MG63 (cell line): ENCODE results near the gene NPR2. TPM values are rescaled to one million over a fixed set of nuclear protein-coding genes. Genes with fewer than 3 reads are reported as not detected.

Source experiments
- DNase-seq: peaks from one replicate; pipeline ENCODE4 v3.0.0-alpha.2; 2020
- H3K27me3 ChIP-seq: fragments of 250-450 bp; sonication (Bioruptor Pico); 2 replicates; pipeline ENCODE4 v1.5.1; 2020; ENCODE audit warnings: mild to moderate bottlenecking, moderate library complexity
- H3K36me3 ChIP-seq: fragments of 250-450 bp; sonication (Bioruptor Pico); 2 replicates; pipeline ENCODE4 v1.5.1; 2020; ENCODE audit warnings: mild to moderate bottlenecking, moderate library complexity
- H3K4me3 ChIP-seq: fragments of 250-450 bp; sonication (Bioruptor Pico); 2 replicates; pipeline ENCODE4 v1.5.1; 2020; ENCODE audit warnings: mild to moderate bottlenecking, moderate library complexity
- H3K9me3 ChIP-seq: fragments of 250-450 bp; sonication (Bioruptor Pico); 2 replicates; pipeline ENCODE4 v1.5.1; 2020; ENCODE audit warnings: mild to moderate bottlenecking, moderate library complexity
- total RNA-seq: library from RNA; depleted of rRNA; stranded (reverse); fragments of >200 nt; shearing (Covaris generic); gene quantifications from 2 replicates; pipeline ENCODE4 v1.2.3, GENCODE V29; 2014; ENCODE audit warnings: low replicate concordance

The NPR2 gene
- total RNA-seq, 1 experiment from 2014 or later: 42.0 TPM

DNA sequence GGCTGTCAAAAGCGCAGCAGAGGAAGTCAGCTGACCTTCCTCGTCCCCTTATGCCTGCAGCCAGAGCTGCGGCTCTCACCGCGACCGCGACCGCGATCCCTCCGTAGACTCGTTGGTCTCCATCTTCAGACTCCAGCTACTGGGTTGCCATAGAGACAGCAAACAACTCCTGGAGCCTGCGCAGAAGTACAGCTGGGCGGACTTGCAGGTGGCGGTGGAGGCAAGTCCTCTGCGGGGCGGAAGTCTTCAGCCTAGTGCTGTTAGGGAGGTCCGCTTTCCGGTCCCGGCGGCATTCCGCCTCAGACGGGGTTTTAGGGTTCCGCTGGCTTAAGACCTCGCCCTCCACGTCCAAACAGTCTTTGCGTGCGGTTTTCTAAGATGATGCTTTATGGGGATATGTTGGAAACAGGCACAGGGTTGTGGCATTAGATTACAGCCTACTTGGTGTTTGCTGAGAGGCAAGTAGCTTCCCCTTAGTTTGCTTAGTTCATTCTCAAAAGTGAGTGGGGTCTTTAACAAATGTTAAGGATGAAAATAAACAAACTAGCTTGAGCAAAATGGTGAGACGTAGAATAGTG is 20.7 kb downstream of the NPR2 start, which contains the start of gene SPAG8:
TSS of gene SPAG8 (minus strand) at position 238 of the 578 bp plus-strand sequence. CDS start at position 123, 115 bp downstream.
- peaks cover 31% of the 10 kb centered on the region for H3K36me3 ChIP-seq
- H3K27me3 ChIP-seq: no peaks in the 10 kb centered on the region
- peak; percentile 99 for DNase-seq
- no peaks in the 10 kb centered on the region for H3K9me3 ChIP-seq
- peak within 1 kb of the TSS; percentile 51 for H3K4me3 ChIP-seq

DNA sequence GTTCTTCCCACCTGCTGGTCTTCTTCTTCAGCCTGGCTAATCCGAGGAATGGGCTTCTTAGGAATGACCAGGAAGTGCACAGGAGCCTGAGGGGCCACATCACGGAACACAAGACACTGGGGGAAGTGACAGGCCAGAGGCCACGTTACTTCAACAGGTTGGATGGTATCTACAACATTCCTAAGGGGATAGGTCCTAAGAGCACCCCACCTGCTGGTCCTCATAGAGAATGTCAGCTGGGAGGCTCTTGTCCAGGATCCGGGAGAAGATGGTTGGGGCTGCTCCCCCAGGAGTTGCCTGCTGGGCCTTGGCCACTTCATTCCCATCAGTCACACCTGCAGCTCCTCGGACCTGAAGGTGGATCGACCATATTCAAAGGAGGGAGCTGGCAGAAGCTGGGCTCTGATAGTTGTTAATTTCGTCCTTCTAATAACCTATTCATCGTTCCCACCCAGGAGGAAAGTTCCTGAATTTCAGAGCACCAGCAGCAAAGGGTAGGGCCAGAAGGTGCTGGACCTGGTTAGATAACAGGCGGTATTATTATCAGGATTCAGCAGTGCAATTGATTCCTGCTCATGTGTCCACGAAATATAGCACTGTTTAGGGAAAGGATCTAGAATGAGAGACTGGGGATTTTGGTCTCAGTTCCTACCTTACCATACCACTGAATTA is 22.2 kb downstream of the NPR2 start:
- H3K4me3 ChIP-seq: peak overlapping the region; percentile 82
- H3K27me3 ChIP-seq: no peaks in the 10 kb centered on the region
- peaks cover 17% of the 10 kb centered on the region for H3K36me3 ChIP-seq
- DNase-seq: peak; percentile 53
- H3K9me3 ChIP-seq: no peaks in the 10 kb centered on the region

DNA sequence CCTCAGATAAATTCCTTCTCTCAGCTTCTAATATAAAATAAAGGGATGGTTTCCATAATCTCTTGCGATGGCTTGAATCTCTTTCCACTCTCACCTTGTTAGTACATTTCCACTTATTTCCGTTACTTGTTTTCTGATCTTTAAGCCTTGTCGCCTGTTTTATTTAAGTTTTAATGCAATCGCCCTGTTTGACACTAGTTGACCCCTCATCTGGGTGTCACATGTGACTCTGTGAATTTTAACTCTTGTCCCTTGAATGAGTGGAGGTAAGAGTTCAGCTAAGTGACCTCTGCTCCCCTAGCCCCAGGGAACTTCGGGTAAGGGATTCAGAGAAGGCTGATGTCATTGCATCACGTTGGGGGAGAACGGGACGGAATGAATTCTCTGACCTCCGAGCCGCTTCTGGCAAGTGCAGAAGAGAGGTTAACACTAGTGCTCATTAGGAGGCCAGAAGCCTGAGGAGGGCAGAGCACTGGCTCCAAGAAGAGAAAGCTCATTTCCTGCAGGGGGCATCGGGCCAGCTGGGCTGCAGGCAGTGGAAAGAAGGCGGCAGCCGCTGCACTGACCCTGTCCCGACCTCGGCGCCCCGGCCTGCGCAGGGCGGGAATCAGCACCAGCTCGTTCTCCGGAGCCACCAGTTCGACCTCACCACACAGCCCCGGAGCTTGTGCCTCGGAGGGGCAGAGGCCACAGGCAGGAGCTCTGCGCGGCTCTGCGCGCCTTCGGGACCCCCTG is 22.9 kb downstream of the NPR2 start:
- peak; percentile 98 for DNase-seq
- peak overlapping the region; percentile 82 for H3K4me3 ChIP-seq
- H3K27me3 ChIP-seq: no peaks in the 10 kb centered on the region
- peaks cover 10% of the 10 kb centered on the region for H3K36me3 ChIP-seq
- no peaks in the 10 kb centered on the region for H3K9me3 ChIP-seq

DNA sequence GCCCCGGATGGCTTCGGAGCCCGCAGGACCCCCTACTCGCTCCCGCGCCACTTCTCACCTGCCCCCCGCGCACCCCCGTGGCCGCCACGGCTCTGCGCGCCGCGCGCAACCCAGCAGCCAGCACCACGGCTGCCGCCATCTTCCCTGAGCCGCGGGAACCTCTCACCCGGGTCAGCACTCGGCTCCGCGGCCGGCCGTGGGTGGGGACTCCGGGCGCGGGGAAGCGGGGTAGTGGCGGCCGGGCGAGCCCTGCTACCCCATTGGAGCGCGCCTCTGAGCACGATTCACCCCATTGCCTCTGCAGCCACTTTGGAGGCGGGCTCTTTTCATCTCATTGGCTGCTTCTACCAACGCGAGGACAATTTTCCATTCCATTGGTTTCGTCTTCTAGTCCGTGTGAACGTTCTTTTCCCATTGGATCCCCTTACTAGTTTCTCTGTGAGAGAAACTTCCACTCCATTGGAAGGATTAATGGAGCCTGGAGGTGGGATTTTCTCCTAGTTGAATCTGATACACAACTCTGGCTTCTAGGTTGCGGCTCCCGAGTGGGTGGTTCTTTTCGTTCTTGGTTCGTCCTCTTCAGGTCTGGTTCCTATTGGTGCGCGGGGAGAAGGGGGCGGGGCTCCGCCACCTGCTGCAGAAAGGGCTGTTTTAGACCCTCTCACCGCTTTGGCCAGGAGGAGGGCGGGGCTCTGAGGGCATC is 23.6 kb downstream of the NPR2 start, which contains the start of gene HINT2:
TSS of gene HINT2 (minus strand) at position 202 of the 703 bp plus-strand sequence. CDS start at position 139, 63 bp downstream.
- H3K4me3 ChIP-seq: peak within 1 kb of the TSS; percentile 82
- no peaks in the 10 kb centered on the region for H3K27me3 ChIP-seq
- H3K9me3 ChIP-seq: no peaks in the 10 kb centered on the region
- peaks cover 10% of the 10 kb centered on the region for H3K36me3 ChIP-seq
- peak; percentile 100 for DNase-seq

DNA sequence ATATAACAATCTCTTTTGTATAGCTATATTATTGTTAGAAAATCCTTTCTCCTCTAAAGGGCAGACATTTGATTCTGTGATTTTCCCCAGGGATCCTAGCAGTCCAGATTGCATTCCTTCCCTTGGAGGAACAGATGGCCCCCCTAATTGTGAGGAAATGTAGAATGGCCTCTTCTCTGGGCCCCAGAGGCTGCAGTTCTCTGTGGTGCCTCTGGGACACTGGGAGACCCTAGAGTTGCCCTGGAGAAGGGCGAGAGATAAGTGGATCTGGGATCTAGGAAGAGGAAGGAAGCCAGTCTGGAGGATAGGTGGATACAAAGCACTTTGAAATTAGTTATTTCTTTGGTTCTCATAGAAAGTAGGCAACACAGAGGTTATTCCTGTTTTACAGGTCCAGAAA is 25.3 kb downstream of the NPR2 start:
- Histone ChIP-seq H3K36me3 (peaks cover 10% of the 10 kb centered on the region), H3K9me3 (no peaks in the 10 kb centered on the region), H3K27me3 (no peaks in the 10 kb centered on the region), H3K4me3 (no peak overlapping the region)
- DNase-seq: no peak

DNA sequence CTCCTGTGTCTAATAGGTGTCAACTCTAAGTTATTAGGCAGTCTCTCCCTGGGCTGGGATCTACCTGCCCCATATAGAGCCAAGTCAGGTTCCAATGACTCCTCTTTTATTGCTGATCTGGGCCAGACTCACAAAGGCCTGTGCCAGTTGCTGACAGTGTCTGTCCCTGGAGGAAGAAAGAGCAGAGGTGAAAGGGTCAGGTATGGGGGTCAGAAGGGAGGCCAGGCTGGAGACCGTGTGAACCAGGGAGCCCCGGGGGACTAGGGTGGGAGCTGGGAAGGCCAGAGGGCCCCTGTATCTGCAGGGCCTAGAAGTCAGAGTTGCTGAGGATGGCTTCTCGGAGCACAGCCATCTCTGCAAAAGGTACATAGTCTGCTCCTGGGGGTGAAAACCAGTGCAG is 26.9 kb downstream of the NPR2 start:
- H3K4me3 ChIP-seq: no peak overlapping the region
- H3K27me3 ChIP-seq: no peaks in the 10 kb centered on the region
- H3K9me3 ChIP-seq: no peaks in the 10 kb centered on the region
- no peak for DNase-seq
- peaks cover 5% of the 10 kb centered on the region for H3K36me3 ChIP-seq

DNA sequence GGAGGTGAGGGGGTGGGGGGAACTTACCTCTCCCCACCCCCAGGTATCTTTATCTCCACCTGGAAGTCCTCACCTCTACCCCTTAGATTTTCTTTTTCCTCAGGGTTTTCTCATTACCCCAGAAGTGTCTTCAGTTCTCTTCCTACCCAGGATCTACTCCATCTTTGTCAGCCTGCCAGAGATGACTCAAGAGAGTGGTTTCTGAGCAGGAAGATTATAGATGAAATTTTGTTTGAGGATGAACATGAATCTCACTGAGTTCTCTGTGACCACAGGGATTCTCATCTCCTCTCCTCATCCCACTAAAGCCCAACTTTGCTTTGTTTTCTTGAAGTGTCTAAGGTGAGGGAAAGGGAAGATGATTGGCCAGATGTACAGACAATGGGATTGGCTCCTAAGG is 28.7 kb downstream of the NPR2 start:
- Histone ChIP-seq H3K36me3 (no peaks in the 10 kb centered on the region), H3K27me3 (no peaks in the 10 kb centered on the region), H3K4me3 (no peak overlapping the region), H3K9me3 (no peaks in the 10 kb centered on the region)
- peak; percentile 76 for DNase-seq

DNA sequence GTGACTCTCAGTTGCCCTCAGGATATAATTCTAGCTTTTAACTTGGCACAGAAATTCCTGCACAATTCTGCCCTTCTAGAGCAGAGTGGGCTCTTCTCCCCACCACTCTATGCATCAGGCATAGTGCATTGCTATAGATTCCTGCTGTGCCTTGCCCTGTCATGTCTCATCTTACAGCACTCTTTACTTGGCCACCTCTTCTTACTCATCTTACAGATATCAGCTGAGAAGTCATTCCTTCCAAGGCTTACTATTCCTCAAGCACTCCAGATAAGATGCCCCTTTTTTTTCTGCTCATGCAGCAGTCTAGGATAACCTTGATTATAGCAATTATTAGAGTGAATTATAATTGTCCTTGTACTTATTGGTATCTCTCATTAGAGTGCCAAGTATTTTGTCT is 31.5 kb downstream of the NPR2 start:
- Histone ChIP-seq H3K27me3 (no peaks in the 10 kb centered on the region), H3K36me3 (no peaks in the 10 kb centered on the region), H3K4me3 (no peak overlapping the region), H3K9me3 (no peaks in the 10 kb centered on the region)
- DNase-seq: no peak

DNA sequence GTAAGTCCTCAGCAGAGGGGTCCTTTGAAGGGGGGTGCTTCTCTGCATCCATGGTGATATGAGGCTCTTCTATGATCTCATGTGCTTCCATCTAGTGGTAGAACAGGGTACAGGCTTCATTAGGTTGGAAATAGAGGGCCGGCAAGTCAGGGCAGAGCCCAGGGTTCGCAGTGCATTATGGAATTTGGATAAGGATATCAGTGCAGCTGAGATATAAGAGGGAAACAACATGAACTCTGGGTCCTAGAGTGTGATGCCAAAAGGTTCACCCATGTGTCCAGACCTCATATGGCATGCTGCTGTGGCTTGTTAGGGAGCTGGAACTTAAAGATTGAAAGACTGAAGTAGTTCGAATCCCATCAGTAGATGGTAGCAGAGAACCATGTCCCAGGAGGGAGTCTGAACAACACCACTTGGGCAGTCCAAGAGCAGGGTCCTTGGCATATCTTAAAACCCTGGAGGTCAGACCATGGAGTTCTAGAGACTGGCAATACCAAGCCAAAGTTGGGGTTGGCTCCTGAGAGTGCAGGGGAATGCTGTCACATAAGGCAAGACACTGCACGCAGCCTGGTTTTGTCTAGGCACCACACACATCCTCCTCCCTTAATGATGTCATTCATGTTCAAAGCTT is 34.8 kb downstream of the NPR2 start:
- Histone ChIP-seq H3K27me3 (no peaks in the 10 kb centered on the region), H3K36me3 (no peaks in the 10 kb centered on the region), H3K9me3 (no peaks in the 10 kb centered on the region), H3K4me3 (no peak overlapping the region)
- peak; percentile 41 for DNase-seq

DNA sequence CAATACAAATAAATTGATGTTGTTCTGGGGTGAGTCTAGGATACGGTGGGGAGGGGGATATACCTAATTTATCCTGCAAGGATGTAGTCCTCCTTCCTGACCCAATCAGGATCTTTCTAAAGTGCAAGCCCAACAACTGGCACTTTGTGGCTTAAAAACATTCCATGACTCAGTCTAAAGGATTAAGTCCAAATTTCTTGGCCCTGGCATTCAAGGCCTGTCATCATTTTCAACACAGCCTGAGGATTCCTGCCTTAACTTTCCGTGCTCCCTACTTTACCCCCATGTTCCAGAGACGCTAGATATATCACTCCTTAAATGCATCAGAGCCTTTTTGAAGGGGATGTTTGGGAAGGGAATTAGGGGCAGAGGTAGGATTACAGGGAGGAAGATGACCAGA is 36.1 kb downstream of the NPR2 start:
- Histone ChIP-seq H3K36me3 (no peaks in the 10 kb centered on the region), H3K27me3 (no peaks in the 10 kb centered on the region), H3K9me3 (no peaks in the 10 kb centered on the region), H3K4me3 (no peak overlapping the region)
- DNase-seq: peak; percentile 46

DNA sequence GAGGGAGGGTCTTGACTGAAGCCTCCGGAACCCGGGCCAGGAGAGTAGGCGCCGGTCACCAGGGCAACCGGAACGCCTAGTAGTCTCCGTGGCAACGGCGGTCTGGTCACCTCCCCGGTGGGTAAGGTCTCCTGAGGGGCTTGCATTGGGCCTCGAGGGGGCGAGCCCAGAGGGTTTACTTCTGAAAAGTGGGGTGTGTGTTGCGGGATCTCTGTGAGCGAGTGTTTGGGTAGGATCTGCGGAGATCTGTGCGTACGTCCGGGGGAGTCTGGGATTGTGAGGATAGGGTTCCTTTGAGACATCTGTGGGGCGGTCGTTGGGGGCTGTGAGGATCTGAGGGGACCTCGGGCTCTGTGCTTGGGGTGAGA is 37.3 kb downstream of the NPR2 start, which contains the start of gene FAM221B:
TSS of gene FAM221B (minus strand) at position 17 of the 368 bp plus-strand sequence. CDS start 2,571 bp downstream, outside the sequence.
- H3K9me3 ChIP-seq: no peaks in the 10 kb centered on the region
- no peaks in the 10 kb centered on the region; the same call in 1 of the 2 replicates for H3K36me3 ChIP-seq
- peak; percentile 44 for DNase-seq
- H3K4me3 ChIP-seq: peak within 1 kb of the TSS; percentile 63
- H3K27me3 ChIP-seq: no peaks in the 10 kb centered on the region

DNA sequence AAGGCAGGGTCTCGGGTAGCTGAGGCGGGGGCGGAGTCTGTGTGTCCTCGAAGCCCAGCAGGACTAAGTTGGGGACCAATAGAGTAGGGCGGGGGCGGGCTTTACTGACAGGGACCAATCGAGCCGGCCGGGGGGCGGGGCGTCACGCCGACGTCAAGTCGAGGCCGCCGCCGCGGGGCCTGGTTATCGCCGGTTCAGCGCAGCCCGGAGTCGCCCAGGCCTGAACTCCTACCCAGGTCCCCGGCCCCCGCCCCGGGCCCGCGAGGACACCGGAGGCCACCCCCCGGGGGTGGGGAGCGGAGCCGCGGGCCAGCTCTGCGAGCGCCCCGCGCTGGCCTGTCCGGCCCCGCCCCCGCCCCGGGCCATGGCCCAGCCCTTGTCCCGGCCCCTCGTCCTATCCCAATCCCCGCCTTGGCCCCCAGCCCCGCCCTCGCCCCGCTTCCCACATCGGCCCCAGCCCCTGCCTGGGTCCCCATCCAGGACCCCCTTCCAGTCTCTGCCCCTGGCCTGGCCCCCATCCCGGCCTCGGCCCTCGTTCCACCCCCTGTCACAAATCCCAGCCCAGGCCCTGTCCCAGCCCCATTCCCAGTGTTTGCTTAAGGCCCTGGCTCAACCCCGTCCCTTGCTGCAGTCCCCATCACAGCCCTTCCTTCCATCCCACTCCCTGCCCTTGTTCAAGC is 37.8 kb downstream of the NPR2 start, which contains the start of gene TMEM8B:
TSS of gene TMEM8B (plus strand) at position 145 of the 680 bp plus-strand sequence. CDS start at position 365, 220 bp downstream.
- Histone ChIP-seq H3K27me3 (no peaks in the 10 kb centered on the region), H3K9me3 (no peaks in the 10 kb centered on the region), H3K36me3 (no peaks in the 10 kb centered on the region; the same call in 1 of the 2 replicates), H3K4me3 (peak within 1 kb of the TSS; percentile 63)
- DNase-seq: peak; percentile 100

DNA sequence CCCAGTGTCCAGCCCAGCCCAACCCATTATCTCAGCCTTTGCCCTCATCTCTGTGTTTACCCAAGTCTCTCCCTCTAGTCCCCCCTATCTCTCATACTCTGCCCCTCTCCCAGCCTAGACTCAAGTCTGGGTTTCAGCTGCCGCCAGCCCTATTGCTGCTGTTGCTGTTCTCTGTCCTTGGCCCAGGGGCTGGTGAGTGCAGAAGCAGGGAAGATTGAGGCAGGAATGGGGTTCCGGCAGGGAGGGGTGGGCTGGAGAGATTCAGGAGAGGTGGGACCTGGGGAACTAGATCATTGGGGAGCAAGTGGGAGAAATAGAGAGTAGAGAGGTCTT is 38.3 kb downstream of the NPR2 start:
- H3K4me3 ChIP-seq: peak overlapping the region; percentile 63
- H3K9me3 ChIP-seq: no peaks in the 10 kb centered on the region
- no peak for DNase-seq
- no peaks in the 10 kb centered on the region for H3K27me3 ChIP-seq
- no peaks in the 10 kb centered on the region; the same call in 1 of the 2 replicates for H3K36me3 ChIP-seq

DNA sequence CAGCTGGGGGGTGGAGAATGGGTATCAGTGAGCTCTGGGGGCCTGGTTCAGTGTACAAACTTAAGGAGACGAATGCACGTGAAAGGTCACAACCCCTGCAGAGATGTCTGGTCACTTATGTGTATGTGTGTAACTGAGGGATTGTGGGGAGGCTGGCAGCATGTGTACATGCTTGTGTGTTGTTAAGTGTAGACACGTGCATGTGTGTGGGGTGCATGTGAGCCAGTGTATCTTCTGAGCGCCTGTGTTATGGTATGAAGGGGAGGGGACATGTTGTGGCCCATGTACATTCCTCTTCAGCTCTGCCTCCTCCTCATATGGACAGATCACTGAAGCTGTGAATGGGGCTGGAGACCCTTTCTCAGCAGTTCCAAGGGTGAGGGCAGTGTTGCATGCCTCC is 39.6 kb downstream of the NPR2 start:
- H3K36me3 ChIP-seq: peaks cover 9% of the 10 kb centered on the region
- no peak overlapping the region for H3K4me3 ChIP-seq

DNA sequence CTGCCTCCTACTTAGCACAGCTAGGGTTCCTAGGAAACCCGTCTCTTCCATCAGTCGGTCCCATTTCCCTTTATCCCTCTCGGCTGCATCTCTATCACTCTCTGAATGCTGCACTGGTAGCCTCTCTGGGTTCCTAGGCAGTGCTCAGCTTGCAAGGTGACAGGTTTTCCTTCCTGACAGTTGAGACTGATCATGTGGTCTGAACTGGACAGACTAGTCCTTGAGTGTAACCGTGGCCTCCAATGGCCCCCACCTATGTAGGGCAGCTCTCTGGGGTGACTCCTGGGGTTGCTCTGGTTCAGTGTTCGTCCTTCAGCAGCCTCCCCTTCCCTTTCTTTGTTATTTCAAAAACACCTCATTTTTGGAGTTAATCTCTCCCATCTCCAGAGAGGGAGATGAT is 41.4 kb downstream of the NPR2 start:
- no peak for DNase-seq
- Histone ChIP-seq H3K36me3 (peaks cover 9% of the 10 kb centered on the region), H3K4me3 (no peak overlapping the region), H3K27me3 (no peaks in the 10 kb centered on the region), H3K9me3 (no peaks in the 10 kb centered on the region)

More for the DNA sequence above, 39.6 kb downstream of the NPR2 start:
- DNase-seq: no peak
- no peaks in the 10 kb centered on the region for H3K9me3 ChIP-seq
- H3K27me3 ChIP-seq: no peaks in the 10 kb centered on the region
